Astrocyte of the spinal cord (primary cell): ENCODE measurements around the gene SCG3.

Source experiments
- DNase-seq: peaks from one replicate; pipeline ENCODE4 v3.0.0; 2011; ENCODE audit warnings: low read depth, low spot score
- H3K4me3 ChIP-seq: 2 replicates; pipeline ENCODE4 v1.5.1; 2011; ENCODE audit warnings: low read depth, mild to moderate bottlenecking, low read length, moderate library complexity
- CTCF ChIP-seq: IDR thresholded peaks from 2 replicates; pipeline ENCODE4 v1.5.1; 2012; ENCODE audit warnings: low read depth, mild to moderate bottlenecking, low read length, inconsistent platforms
- in situ Hi-C: cut with HindIII; loops from 2 replicates; pipeline ENCODE4 v1.10.0; 2017; ENCODE audit warnings: low sequenced_read_pairs

Gene SCG3

GRCh38 chr15:51714162-51714561 is 32.9 kb downstream of the SCG3 start:
- TF ChIP-seq CTCF, result no peak
- in situ Hi-C loops, result no loop called here
- no peak for DNase-seq
- H3K4me3 ChIP-seq, result no peak overlapping the region

GRCh38 chr15:51714911-51715310 is 33.6 kb downstream of the SCG3 start:
- in situ Hi-C loops, result no loop called here
- H3K4me3 ChIP-seq, result no peak overlapping the region
- no peak for TF ChIP-seq CTCF
- no peak for DNase-seq

GRCh38 chr15:51718219-51718618 is 36.9 kb downstream of the SCG3 start:
- no peak overlapping the region for H3K4me3 ChIP-seq
- DNase-seq, result no peak
- no peak for TF ChIP-seq CTCF
- in situ Hi-C loops, result no loop called here

GRCh38 chr15:51718746-51719145 is 37.4 kb downstream of the SCG3 start:
- in situ Hi-C loops, result no loop called here
- TF ChIP-seq CTCF, result no peak
- no peak overlapping the region for H3K4me3 ChIP-seq
- no peak for DNase-seq

GRCh38 chr15:51720201-51720995 is 39.1 kb downstream of the SCG3 start:
- no peak for TF ChIP-seq CTCF
- in situ Hi-C loops, result no loop called here
- DNase-seq, result no peak
- H3K4me3 ChIP-seq, result no peak overlapping the region

GRCh38 chr15:51721199-51721960 is 40.1 kb downstream of the SCG3 start:
- TF ChIP-seq CTCF, result no peak
- in situ Hi-C loops, result no loop called here
- no peak overlapping the region for H3K4me3 ChIP-seq
- no peak for DNase-seq
